ENCODE measurements around the gene CDHR3. TPM values are rescaled to one million over a fixed set of nuclear protein-coding genes. Genes with fewer than 3 reads are reported as not detected.

CDHR3 gene
- total RNA-seq, 1 donor from 2014 or later = 1.4 TPM

DNA sequence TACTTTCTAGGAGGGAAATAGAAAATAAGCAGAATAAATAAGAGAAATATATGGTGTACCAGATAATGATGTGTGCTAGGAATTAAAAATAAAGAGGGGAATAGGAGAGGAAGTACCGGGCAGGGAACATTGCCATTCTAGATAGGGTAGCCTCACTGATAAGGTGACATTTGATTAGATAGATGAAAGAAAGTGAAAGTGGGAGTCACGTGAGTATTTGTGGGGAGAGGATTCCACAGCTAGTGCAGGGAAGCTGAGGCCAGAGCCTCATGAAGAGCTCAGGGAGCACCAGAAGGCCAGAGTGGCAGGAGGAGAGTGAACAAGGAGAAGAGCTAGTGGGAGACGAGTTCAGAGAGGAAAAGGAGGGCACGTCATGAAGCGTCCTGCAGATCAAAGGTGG is 49.1 kb downstream of the CDHR3 start:
- H3K27me3 ChIP-seq = no peaks in the 10 kb centered on the region
- H3K4me1 ChIP-seq = peaks cover 8% of the 10 kb centered on the region
- no peaks in the 10 kb centered on the region for H3K9me3 ChIP-seq
- DNase-seq (no peak), ATAC-seq (no peak)
- no peak overlapping the region for H3K4me3 ChIP-seq
- TF ChIP-seq, protein P1, sequence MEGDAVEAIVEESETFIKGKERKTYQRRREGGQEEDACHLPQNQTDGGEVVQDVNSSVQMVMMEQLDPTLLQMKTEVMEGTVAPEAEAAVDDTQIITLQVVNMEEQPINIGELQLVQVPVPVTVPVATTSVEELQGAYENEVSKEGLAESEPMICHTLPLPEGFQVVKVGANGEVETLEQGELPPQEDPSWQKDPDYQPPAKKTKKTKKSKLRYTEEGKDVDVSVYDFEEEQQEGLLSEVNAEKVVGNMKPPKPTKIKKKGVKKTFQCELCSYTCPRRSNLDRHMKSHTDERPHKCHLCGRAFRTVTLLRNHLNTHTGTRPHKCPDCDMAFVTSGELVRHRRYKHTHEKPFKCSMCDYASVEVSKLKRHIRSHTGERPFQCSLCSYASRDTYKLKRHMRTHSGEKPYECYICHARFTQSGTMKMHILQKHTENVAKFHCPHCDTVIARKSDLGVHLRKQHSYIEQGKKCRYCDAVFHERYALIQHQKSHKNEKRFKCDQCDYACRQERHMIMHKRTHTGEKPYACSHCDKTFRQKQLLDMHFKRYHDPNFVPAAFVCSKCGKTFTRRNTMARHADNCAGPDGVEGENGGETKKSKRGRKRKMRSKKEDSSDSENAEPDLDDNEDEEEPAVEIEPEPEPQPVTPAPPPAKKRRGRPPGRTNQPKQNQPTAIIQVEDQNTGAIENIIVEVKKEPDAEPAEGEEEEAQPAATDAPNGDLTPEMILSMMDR (IDR thresholded peaks at IDR 0.05) = no peak
- intact Hi-C loops (cut with DNase I) = no loop called here
- no peaks in the 10 kb centered on the region for H3K36me3 ChIP-seq
- no peak overlapping the region for H3K27ac ChIP-seq

DNA sequence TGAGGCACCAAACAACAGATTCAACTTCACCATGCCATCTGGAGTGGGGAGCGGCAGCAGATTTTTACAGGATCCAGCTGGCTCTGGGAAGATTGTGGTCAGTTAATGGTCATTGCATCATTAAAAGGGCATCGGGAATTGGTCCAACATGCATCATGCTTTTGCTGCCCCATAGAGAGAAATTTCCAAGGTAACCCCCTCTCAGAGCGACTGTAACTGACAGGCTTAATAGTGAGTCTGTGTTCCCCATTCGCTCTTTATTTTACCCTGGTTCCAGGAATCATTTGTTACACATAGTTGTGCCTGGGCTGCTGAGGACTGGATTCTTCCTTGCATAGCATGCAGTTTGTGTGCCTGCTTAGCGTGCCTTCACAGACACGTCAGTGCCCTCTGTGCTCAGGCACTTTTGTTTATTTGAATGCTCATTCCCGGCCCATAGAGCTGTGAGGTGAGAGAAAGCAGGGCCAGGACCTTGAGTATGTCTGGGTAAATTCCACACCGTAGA is 49.9 kb downstream of the CDHR3 start:
- intact Hi-C loops (cut with DNase I) = no loop called here
- Histone ChIP-seq H3K27me3 (no peaks in the 10 kb centered on the region), H3K27ac (no peak overlapping the region), H3K36me3 (no peaks in the 10 kb centered on the region), H3K9me3 (no peaks in the 10 kb centered on the region), H3K4me1 (peaks cover 8% of the 10 kb centered on the region), H3K4me3 (no peak overlapping the region)
- no peak for DNase-seq
- no peak for ATAC-seq
- TF ChIP-seq, protein P1 (IDR thresholded peaks at IDR 0.05) = no peak

DNA sequence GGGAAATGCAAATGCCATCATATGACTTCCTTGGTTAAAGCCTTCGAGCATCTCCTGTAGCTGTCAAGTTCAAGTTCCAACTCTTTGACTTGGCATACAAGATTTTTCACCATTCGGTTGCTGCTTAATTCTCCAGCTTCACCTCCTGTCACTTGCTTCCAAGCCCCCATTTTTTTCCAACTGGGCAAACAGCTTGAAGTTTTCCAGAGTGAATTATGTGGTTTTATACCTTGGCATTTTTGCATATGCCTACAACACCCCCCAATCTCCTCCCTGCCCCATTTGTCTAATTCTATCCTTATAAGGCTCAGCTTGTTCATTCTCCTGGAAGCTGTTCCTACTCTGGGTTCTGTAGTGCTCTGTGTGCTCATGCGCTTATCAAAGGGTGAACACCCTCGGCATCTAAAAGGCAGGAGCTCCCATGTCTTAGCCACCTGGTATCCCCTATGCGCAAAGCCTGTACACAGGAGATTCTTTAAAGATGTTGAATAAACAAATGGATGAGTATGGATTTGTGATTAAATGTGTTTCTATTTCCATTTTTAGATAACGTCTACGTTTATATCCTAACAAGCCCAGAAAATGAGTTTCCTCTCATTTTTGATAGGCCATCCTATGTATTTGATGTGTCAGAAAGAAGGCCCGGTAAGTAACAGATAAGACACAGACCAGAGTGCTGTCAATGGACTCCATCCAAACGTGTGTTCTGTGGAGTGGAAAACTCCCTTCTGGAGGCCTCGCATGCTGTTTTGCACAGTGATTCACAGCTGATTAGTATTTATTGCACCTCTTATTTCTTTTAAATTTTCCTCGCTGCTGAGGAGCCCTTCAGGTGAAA is 52.5 kb downstream of the CDHR3 start:
- ATAC-seq (no peak), DNase-seq (no peak)
- Histone ChIP-seq H3K27me3 (no peaks in the 10 kb centered on the region), H3K27ac (no peak overlapping the region), H3K36me3 (no peaks in the 10 kb centered on the region), H3K9me3 (no peaks in the 10 kb centered on the region), H3K4me3 (no peak overlapping the region), H3K4me1 (peaks cover 3% of the 10 kb centered on the region)
- intact Hi-C loops (cut with DNase I) = no loop called here
- TF ChIP-seq, protein P1 (IDR thresholded peaks at IDR 0.05) = no peak

DNA sequence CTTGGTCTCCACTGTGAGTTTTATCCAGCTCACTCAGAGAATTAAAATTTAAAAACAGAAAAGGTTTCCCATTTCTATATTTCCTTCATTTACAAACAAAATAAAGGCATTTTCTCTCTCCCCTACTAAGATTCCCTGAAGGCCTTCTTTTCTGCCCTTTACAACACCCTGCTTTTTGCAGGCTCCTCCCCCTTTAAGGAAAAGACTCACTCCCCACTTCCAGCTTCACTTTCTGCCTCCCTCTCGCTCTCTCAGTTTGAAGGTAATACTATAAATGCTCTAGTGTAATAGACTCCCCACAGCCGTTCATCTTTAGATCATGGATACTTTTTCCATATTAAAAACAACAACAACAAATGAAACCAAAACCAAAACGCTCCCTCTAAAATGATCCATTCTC is 53.3 kb downstream of the CDHR3 start:
- H3K9me3 ChIP-seq = no peaks in the 10 kb centered on the region
- TF ChIP-seq, protein P1 (IDR thresholded peaks at IDR 0.05) = no peak
- H3K4me1 ChIP-seq = peaks cover 3% of the 10 kb centered on the region
- DNase-seq (no peak), ATAC-seq (no peak)
- intact Hi-C loops (cut with DNase I) = no loop called here
- no peak overlapping the region for H3K27ac ChIP-seq
- no peaks in the 10 kb centered on the region for H3K36me3 ChIP-seq
- no peak overlapping the region for H3K4me3 ChIP-seq
- H3K27me3 ChIP-seq = no peaks in the 10 kb centered on the region

DNA sequence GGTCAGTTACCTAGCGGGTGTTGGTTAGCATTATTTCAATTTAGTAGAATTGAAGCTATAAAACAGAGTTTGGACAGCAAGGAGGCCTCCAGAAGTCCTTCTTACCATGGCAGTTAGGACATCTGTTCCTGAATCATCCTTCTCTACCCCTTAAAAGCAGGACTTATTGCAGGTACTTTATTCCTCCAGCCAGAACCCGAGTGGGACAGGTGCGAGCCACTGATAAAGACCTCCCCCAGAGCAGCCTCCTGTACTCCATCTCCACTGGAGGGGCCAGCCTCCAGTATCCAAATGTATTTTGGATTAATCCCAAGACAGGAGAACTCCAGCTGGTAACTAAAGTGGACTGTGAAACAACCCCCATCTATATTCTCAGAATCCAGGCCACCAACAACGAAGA is 54.6 kb downstream of the CDHR3 start:
- no peaks in the 10 kb centered on the region for H3K4me1 ChIP-seq
- no peaks in the 10 kb centered on the region for H3K9me3 ChIP-seq
- no peak for DNase-seq
- H3K4me3 ChIP-seq = no peak overlapping the region
- H3K27ac ChIP-seq = no peak overlapping the region
- no peaks in the 10 kb centered on the region for H3K27me3 ChIP-seq
- no peak for ATAC-seq
- intact Hi-C loops (cut with DNase I) = no loop called here
- no peaks in the 10 kb centered on the region for H3K36me3 ChIP-seq
- TF ChIP-seq, protein P1 (IDR thresholded peaks at IDR 0.05) = no peak
